Stimulated activated CD4-positive, alpha-beta T cell treated with anti-CD3 and anti-CD28 coated beads, Interleukin-1b, Interleukin-23, amount 100 ng/mL, for 1 hour (primary cell): ENCODE data around the gene UTP20.

Experiments
- DNase-seq, 2 donors: peaks; one replicate each; pipeline ENCODE4 v3.0.0-alpha.2; 2020; ENCODE audit warnings: low read depth in 2 of 2

Gene UTP20

GRCh38 chr12:101280006-101280505 lies at the start of gene UTP20:
Gene UTP20, plus strand, starts transcription at chr12:101280105. Its CDS starts 178 bp downstream, at chr12:101280283.
- peak; percentile 84 to 90 for DNase-seq

- no peak for DNase-seq
Measured at GRCh38 chr12:101230547-101230946, 49.4 kb upstream of the UTP20 start.

GRCh38 chr12:101231636-101232035 lies 48.3 kb upstream of the UTP20 start:
- DNase-seq = no peak

GRCh38 chr12:101235686-101236085 lies 44.2 kb upstream of the UTP20 start:
- no peak for DNase-seq

GRCh38 chr12:101238306-101238705 lies 41.6 kb upstream of the UTP20 start:
- DNase-seq = no peak

GRCh38 chr12:101238800-101239329 lies 41.0 kb upstream of the UTP20 start:
- no peak for DNase-seq

- DNase-seq = no peak
Measured at GRCh38 chr12:101243074-101243473, 36.8 kb upstream of the UTP20 start.

GRCh38 chr12:101243616-101244015 lies 36.3 kb upstream of the UTP20 start:
- no peak for DNase-seq

- DNase-seq = no peak
Measured at GRCh38 chr12:101256266-101256665, 23.6 kb upstream of the UTP20 start.

- no peak for DNase-seq
Measured at GRCh38 chr12:101257357-101257756, 22.5 kb upstream of the UTP20 start.

- DNase-seq = no peak
Measured at GRCh38 chr12:101267111-101267510, 12.8 kb upstream of the UTP20 start.

GRCh38 chr12:101276433-101276832 lies 3.5 kb upstream of the UTP20 start:
- DNase-seq = no peak

- no peak for DNase-seq
Measured at GRCh38 chr12:101277443-101277842, 2.5 kb upstream of the UTP20 start.

GRCh38 chr12:101287357-101287756 lies 7.5 kb downstream of the UTP20 start:
- DNase-seq = no peak

GRCh38 chr12:101297661-101298060 lies 17.8 kb downstream of the UTP20 start:
- DNase-seq = no peak

GRCh38 chr12:101298426-101298825 lies 18.5 kb downstream of the UTP20 start:
- DNase-seq = no peak

GRCh38 chr12:101299346-101299745 lies 19.4 kb downstream of the UTP20 start:
- DNase-seq = no peak

- no peak for DNase-seq
Measured at GRCh38 chr12:101299931-101300330, 20.0 kb downstream of the UTP20 start.

- no peak for DNase-seq
Measured at GRCh38 chr12:101302741-101303140, 22.8 kb downstream of the UTP20 start.

- DNase-seq = no peak
Measured at GRCh38 chr12:101305226-101305779, 25.4 kb downstream of the UTP20 start.

GRCh38 chr12:101305794-101306193 lies 25.9 kb downstream of the UTP20 start:
- DNase-seq = no peak

- DNase-seq = no peak
Measured at GRCh38 chr12:101322480-101322879, 42.6 kb downstream of the UTP20 start.

- DNase-seq = no peak
Measured at GRCh38 chr12:101323255-101323654, 43.4 kb downstream of the UTP20 start.

- no peak for DNase-seq
Measured at GRCh38 chr12:101325590-101325989, 45.7 kb downstream of the UTP20 start.
